Ascending aorta (tissue), 2 donors: ENCODE measurements around the gene PRR14. TPM values are rescaled to one million over a fixed set of nuclear protein-coding genes. Genes with fewer than 3 reads are reported as not detected.
"Not testable (repeated sequence)": the region's sequence is repeated elsewhere in the genome, so short reads cannot be mapped to it uniquely, and the experiment has no call there.

ENCODE experiments used
- DNase-seq, 2 donors: peaks; one replicate each; pipeline ENCODE4 v3.0.0-alpha.2; 2019; ENCODE audit warnings: low spot score in 2 of 2
- H3K27ac ChIP-seq, 2 donors: fragments of 200-600 bp; sonication (generic); one replicate each; pipeline ENCODE4 v1.5.1; 2016 to 2017; ENCODE audit warnings: mild to moderate bottlenecking in 1 of 2
- H3K27me3 ChIP-seq: fragments of 200-600 bp; sonication (generic); one replicate; pipeline ENCODE4 v1.5.1; 2017
- H3K36me3 ChIP-seq, 2 donors: fragments of 200-600 bp; sonication (generic); one replicate each; pipeline ENCODE4 v1.5.1; 2016
- H3K4me1 ChIP-seq, 2 donors: fragments of 200-600 bp; sonication (generic); one replicate each; pipeline ENCODE4 v1.5.1; 2016 to 2017; ENCODE audit warnings: mild to moderate bottlenecking in 1 of 2
- H3K4me3 ChIP-seq, 2 donors: fragments of 200-600 bp; sonication (generic); one replicate each; pipeline ENCODE4 v1.5.1; 2016 to 2017; ENCODE audit warnings: mild to moderate bottlenecking in 1 of 2
- H3K9me3 ChIP-seq, 2 donors: fragments of 200-600 bp; sonication (generic); one replicate each; pipeline ENCODE4 v1.5.1; 2016
- intact Hi-C: fragments of 100-400 bp; cut with DNase I; formaldehyde crosslinking; loops from one replicate; pipeline ENCODE4 v1.15.1; 2023
- total RNA-seq: library from RNA; depleted of rRNA; stranded (reverse); fragments of >200 nt; gene quantifications from one replicate; pipeline ENCODE4 v1.1.0, GENCODE V29; 2016
- TF ChIP-seq, protein P1 (sequence below), 3 experiments: fragments of 200-600 bp in 2 of 3; fragments of 450-650 bp in 1 of 3; sonication (generic) in 2 of 3; IDR thresholded peaks; one replicate each; pipeline ENCODE4 v1.5.1; 2016 to 2019; ENCODE audit warnings: antibody characterized with exemption in 3 of 3, mild to moderate bottlenecking in 1 of 3, moderate library complexity in 1 of 3

Gene PRR14
- total RNA-seq, 1 donor from 2014 or later = 124 TPM

DNA sequence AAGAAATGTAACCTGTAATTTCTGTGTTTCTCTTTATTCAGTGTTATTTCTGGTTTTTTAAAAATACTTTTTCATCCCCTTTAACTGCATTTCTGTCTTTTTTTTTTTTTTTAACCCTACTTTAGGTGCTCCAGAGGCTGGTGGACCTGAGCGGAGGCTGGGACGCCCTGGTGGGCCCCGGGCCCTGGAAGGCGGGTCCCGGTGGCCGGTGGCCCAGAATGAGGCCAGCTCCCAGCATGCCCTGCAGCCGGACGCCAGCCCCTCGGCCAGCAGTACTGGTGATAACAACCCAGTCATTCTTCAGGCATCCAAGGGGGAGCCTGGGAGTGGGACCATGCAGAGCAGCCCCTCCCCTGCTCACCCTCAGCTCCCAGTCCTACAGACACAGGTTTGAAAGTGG lies 49.7 kb downstream of the PRR14 start:
- intact Hi-C loops = no loop called here
- H3K27ac ChIP-seq = no peak overlapping the region
- H3K4me3 ChIP-seq = peak overlapping the region in 1 of 2 donors; percentile 19
- no peak for DNase-seq
- H3K9me3 ChIP-seq = no peaks in the 10 kb centered on the region
- peaks cover 8 to 12% of the 10 kb centered on the region in 2 donors for H3K4me1 ChIP-seq
- no peaks in the 10 kb centered on the region for H3K27me3 ChIP-seq
- peaks cover 51 to 54% of the 10 kb centered on the region in 2 donors for H3K36me3 ChIP-seq
- TF ChIP-seq, protein P1, sequence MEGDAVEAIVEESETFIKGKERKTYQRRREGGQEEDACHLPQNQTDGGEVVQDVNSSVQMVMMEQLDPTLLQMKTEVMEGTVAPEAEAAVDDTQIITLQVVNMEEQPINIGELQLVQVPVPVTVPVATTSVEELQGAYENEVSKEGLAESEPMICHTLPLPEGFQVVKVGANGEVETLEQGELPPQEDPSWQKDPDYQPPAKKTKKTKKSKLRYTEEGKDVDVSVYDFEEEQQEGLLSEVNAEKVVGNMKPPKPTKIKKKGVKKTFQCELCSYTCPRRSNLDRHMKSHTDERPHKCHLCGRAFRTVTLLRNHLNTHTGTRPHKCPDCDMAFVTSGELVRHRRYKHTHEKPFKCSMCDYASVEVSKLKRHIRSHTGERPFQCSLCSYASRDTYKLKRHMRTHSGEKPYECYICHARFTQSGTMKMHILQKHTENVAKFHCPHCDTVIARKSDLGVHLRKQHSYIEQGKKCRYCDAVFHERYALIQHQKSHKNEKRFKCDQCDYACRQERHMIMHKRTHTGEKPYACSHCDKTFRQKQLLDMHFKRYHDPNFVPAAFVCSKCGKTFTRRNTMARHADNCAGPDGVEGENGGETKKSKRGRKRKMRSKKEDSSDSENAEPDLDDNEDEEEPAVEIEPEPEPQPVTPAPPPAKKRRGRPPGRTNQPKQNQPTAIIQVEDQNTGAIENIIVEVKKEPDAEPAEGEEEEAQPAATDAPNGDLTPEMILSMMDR (IDR thresholded peaks at IDR 0.05) = no peak

DNA sequence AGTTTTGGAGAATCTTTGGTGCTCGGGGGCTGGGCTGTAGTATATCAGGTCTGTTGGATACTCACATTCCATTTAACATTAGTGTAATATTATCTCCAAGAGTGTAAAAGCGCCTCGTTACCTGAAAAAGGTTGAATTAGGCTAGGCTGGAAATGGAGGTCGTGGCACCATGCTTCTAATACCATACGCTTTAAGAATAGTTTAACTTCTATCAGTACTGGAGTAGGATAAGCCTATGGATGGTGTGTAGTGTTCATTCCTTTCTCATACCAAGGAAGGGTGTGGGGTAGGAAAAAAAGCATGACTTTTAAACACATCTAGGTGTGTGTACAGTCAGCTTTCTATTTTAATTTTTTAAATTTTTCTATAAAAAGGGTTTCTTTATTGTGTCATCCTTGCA lies 50.2 kb downstream of the PRR14 start:
- H3K27me3 ChIP-seq = no peaks in the 10 kb centered on the region
- H3K4me1 ChIP-seq = peaks cover 8 to 12% of the 10 kb centered on the region in 2 donors
- peaks cover 56 to 58% of the 10 kb centered on the region in 2 donors for H3K36me3 ChIP-seq
- no peaks in the 10 kb centered on the region for H3K9me3 ChIP-seq
- no peak overlapping the region for H3K27ac ChIP-seq
- DNase-seq = no peak
- TF ChIP-seq, protein P1 (IDR thresholded peaks at IDR 0.05) = no peak
- H3K4me3 ChIP-seq = no peak overlapping the region
- intact Hi-C loops = no loop called here

DNA sequence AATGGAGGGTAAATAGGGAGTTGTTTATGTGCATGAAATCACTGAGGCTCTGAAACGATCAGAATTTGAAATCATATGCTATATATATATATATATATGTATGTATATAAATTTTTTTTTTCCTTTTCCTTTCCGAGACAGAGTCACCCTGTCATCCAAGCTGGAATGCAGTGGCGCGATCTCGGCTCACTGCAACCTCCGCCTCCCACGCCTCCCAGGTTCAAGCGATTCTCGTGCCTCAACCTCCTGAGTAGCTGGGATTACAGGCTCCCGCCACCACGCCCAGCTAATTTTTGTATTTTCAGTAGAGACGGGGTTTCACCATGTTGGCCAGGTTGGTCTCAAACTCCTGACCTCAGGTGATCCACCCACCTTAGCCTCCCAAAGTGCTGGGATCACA lies 52.3 kb downstream of the PRR14 start:
- H3K4me3 ChIP-seq, intact Hi-C loops, DNase-seq, H3K27ac ChIP-seq, H3K9me3 ChIP-seq, H3K27me3 ChIP-seq: not testable (repeated sequence)
- peaks cover 76 to 79% of the 10 kb centered on the region in 2 donors for H3K36me3 ChIP-seq
- H3K4me1 ChIP-seq = peaks cover 8 to 12% of the 10 kb centered on the region in 2 donors

DNA sequence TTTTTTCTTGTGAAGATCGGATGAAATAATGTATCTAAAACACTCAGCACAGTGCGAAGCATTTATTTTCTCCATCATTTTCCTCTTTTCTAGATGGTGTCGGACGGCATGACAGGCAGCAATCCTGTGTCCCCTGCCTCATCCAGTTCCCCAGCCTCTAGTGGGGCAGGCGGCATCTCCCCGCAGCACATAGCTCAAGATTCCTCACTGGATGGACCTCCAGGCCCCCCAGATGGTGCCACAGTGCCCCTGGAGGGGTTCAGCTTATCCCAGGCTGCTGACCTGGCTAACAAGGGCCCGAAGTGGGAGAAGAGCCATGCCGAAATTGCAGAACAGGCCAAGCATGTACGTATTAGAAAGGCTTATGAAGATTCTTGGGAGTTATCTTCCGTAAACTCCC lies 53.2 kb downstream of the PRR14 start:
- intact Hi-C loops = no loop called here
- no peaks in the 10 kb centered on the region for H3K27me3 ChIP-seq
- peaks cover 8 to 12% of the 10 kb centered on the region in 2 donors for H3K4me1 ChIP-seq
- no peak for DNase-seq
- TF ChIP-seq, protein P1 (IDR thresholded peaks at IDR 0.05) = no peak
- no peak overlapping the region for H3K27ac ChIP-seq
- no peaks in the 10 kb centered on the region for H3K9me3 ChIP-seq
- peaks cover 85 to 88% of the 10 kb centered on the region in 2 donors for H3K36me3 ChIP-seq
- H3K4me3 ChIP-seq = no peak overlapping the region

Other genes starting within 250 kb of the PRR14 start
- gene ZNF771, start 243.4 kb upstream of the PRR14 start, total RNA-seq = 49.6 TPM
- gene DCTPP1, start 220.9 kb upstream of the PRR14 start, total RNA-seq = 7.2 TPM
- gene SEPHS2, start 205.1 kb upstream of the PRR14 start, total RNA-seq = 22.8 TPM
- gene ITGAL, start 178.2 kb upstream of the PRR14 start, total RNA-seq = 0.11 TPM
- 18.9 TPM for gene ZNF768, start 124.4 kb upstream of the PRR14 start, total RNA-seq
- gene ZNF747, start 116.1 kb upstream of the PRR14 start, total RNA-seq = 19.6 TPM
- gene ZNF764, start 92.6 kb upstream of the PRR14 start, total RNA-seq = 10.9 TPM
- gene ZNF688, start 79.2 kb upstream of the PRR14 start, total RNA-seq = 11.3 TPM
- gene ZNF785, start 65.3 kb upstream of the PRR14 start, total RNA-seq = 12.1 TPM
- gene ZNF689, start 40.6 kb upstream of the PRR14 start, total RNA-seq = 7.0 TPM
- gene FBRS, start 7.5 kb downstream of the PRR14 start, total RNA-seq = 26.8 TPM
- 24.5 TPM for gene SRCAP, start 48.2 kb downstream of the PRR14 start, total RNA-seq
- gene PHKG2, start 97.5 kb downstream of the PRR14 start, total RNA-seq = 78.8 TPM
- gene CFAP119, start 111.1 kb downstream of the PRR14 start, total RNA-seq = not detected
- gene RNF40, start 111.4 kb downstream of the PRR14 start, total RNA-seq = 66.3 TPM
- gene ZNF629, start 136.2 kb downstream of the PRR14 start, total RNA-seq = 12.3 TPM
- gene BCL7C, start 243.1 kb downstream of the PRR14 start, total RNA-seq = 46.2 TPM
- 0.21 TPM for gene CTF1, start 245.7 kb downstream of the PRR14 start, total RNA-seq